ENCODE measurements around the gene TNFAIP8.

- TF ChIP-seq POLR2AphosphoS5 (IDR thresholded peaks at IDR 0.05; ENCODE audit: low read depth, low read length) (no peak), TCF7L2 (IDR thresholded peaks at IDR 0.05; ENCODE audit: low read depth, low read length) (no peak)
- TF ChIP-seq, protein P1, sequence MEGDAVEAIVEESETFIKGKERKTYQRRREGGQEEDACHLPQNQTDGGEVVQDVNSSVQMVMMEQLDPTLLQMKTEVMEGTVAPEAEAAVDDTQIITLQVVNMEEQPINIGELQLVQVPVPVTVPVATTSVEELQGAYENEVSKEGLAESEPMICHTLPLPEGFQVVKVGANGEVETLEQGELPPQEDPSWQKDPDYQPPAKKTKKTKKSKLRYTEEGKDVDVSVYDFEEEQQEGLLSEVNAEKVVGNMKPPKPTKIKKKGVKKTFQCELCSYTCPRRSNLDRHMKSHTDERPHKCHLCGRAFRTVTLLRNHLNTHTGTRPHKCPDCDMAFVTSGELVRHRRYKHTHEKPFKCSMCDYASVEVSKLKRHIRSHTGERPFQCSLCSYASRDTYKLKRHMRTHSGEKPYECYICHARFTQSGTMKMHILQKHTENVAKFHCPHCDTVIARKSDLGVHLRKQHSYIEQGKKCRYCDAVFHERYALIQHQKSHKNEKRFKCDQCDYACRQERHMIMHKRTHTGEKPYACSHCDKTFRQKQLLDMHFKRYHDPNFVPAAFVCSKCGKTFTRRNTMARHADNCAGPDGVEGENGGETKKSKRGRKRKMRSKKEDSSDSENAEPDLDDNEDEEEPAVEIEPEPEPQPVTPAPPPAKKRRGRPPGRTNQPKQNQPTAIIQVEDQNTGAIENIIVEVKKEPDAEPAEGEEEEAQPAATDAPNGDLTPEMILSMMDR (IDR thresholded peaks at IDR 0.05) = peak; percentile 33; the same call in 1 of the 2 replicates
Measured at GRCh38 chr5:119315516-119315949, 40.3 kb upstream of the TNFAIP8 start.
